HepG2 (cell line): ENCODE data around the gene ELL. TPM values are rescaled to one million over a fixed set of nuclear protein-coding genes. Genes with fewer than 3 reads are reported as not detected.

ENCODE experiments used
- BHLHE40 ChIP-seq: IDR thresholded peaks from 2 replicates; pipeline ENCODE4 v1.6.1; 2011; ENCODE audit warnings: low read length, improper control_type of control experiment
- CHD2 ChIP-seq: IDR thresholded peaks from 2 replicates; pipeline ENCODE4 v1.6.1; 2011; ENCODE audit warnings: low read depth, low read length, improper control_type of control experiment
- ELF3 ChIP-seq: IDR thresholded peaks from 2 replicates; pipeline ENCODE4 v1.6.1; 2016; ENCODE audit warnings: missing genetic modification reagents, missing compliant biosample characterization
- HES4 ChIP-seq: sonication (generic); formaldehyde crosslinking; IDR thresholded peaks from 2 replicates; pipeline ENCODE4 v1.9.0; 2021; ENCODE audit warnings: mild to moderate bottlenecking, missing genetic modification reagents, borderline replicate concordance
- KLF16 ChIP-seq, 2 experiments: sonication (generic) in 1 of 2; formaldehyde crosslinking in 1 of 2; IDR thresholded peaks; 2 replicates each; pipeline versions ENCODE4 v1.6.1 to v1.8.0; 2016 to 2023; ENCODE audit warnings: missing genetic modification reagents in 2 of 2, missing compliant biosample characterization in 1 of 2
- NFKBIZ ChIP-seq: IDR thresholded peaks from 2 replicates; pipeline ENCODE4 v1.6.1; 2018; ENCODE audit warnings: missing genetic modification reagents, missing compliant biosample characterization
- PBX2 ChIP-seq: IDR thresholded peaks from 2 replicates; pipeline ENCODE4 v1.6.1; 2016; ENCODE audit warnings: control low read depth
- PCBP1 ChIP-seq: fragments of 200-400 bp; formaldehyde crosslinking; IDR thresholded peaks from 2 replicates; pipeline ENCODE4 v1.6.1; 2017; ENCODE audit warnings: mild to moderate bottlenecking, low read depth, low read length, borderline replicate concordance
- PITX1 ChIP-seq: sonication (generic); formaldehyde crosslinking; IDR thresholded peaks from 2 replicates; pipeline ENCODE4 v1.5.1; 2020; ENCODE audit warnings: mild to moderate bottlenecking, missing genetic modification reagents
- RFXAP ChIP-seq: sonication (generic); formaldehyde crosslinking; IDR thresholded peaks from 2 replicates; pipeline ENCODE4 v1.4.0; 2020; ENCODE audit warnings: missing genetic modification reagents, borderline replicate concordance
- ZMAT3 ChIP-seq: sonication (generic); formaldehyde crosslinking; conservative IDR thresholded peaks from 2 replicates; pipeline ENCODE4 v1.7.0; 2021; ENCODE audit warnings: missing genetic modification reagents
- ZMYM2 ChIP-seq: sonication (generic); formaldehyde crosslinking; IDR thresholded peaks from 2 replicates; pipeline ENCODE4 v1.8.0; 2022; ENCODE audit warnings: mild to moderate bottlenecking, missing genetic modification reagents
- ZNF331 ChIP-seq: sonication (generic); formaldehyde crosslinking; IDR thresholded peaks from 2 replicates; pipeline ENCODE4 v1.4.0; 2020; ENCODE audit warnings: missing genetic modification reagents
- ZNF335 ChIP-seq: sonication (generic); formaldehyde crosslinking; IDR thresholded peaks from 2 replicates; pipeline ENCODE4 v1.4.0; 2020; ENCODE audit warnings: missing genetic modification reagents
- ZNF550 ChIP-seq: sonication (generic); formaldehyde crosslinking; IDR thresholded peaks from 2 replicates; pipeline ENCODE4 v1.4.0; 2020; ENCODE audit warnings: mild to moderate bottlenecking, missing genetic modification reagents, borderline replicate concordance
- ZNF674 ChIP-seq: sonication (generic); formaldehyde crosslinking; IDR thresholded peaks from 2 replicates; pipeline ENCODE4 v1.5.0; 2020; ENCODE audit warnings: low read depth, mild to moderate bottlenecking, missing genetic modification reagents
- ZNF816 ChIP-seq: sonication (generic); formaldehyde crosslinking; IDR thresholded peaks from 2 replicates; pipeline ENCODE4 v1.8.0; 2022; ENCODE audit warnings: missing genetic modification reagents, mild to moderate bottlenecking, borderline replicate concordance
- polyA plus RNA-seq, 8 experiments: library from polyadenylated mRNA; depleted of rRNA in 3 of 8; stranded (reverse) in 7 of 8; unstranded in 1 of 8; fragments of >200 nt; fragmentation: Illumina TruSeq in 4 of 8; extraction: Trizol in 4 of 8; gene quantifications; 2 replicates each; pipeline versions ENCODE4 v1.2.1 to v1.2.3, GENCODE V29; 2011 to 2016; ENCODE audit warnings: low read depth in 4 of 8, missing spikeins in 1 of 8, mixed read lengths in 1 of 8; ENCODE audit not compliant: insufficient read depth in 1 of 8
- total RNA-seq, 5 experiments: library from RNA; depleted of rRNA; stranded (reverse); fragments of >200 nt; fragmentation: Illumina TruSeq; extraction: Trizol; gene quantifications; 2 replicates each; pipeline ENCODE4 v1.2.3, GENCODE V29; 2016; ENCODE audit warnings: low read depth in 1 of 5
- TF ChIP-seq, protein P1 (sequence below), 2 experiments: sonication (generic) in 1 of 2; formaldehyde crosslinking in 1 of 2; IDR thresholded peaks; 2 replicates each; pipeline versions ENCODE4 v1.6.1 to v1.9.0; 2014 to 2022; ENCODE audit warnings: antibody characterized with exemption in 1 of 2, borderline replicate concordance in 1 of 2, inconsistent platforms in 1 of 2, low read depth in 1 of 2, missing genetic modification reagents in 1 of 2
- TF ChIP-seq, protein P2 (sequence below): fragments of 450-650 bp; IDR thresholded peaks from 2 replicates; pipeline ENCODE4 v1.6.1; 2017
- TF ChIP-seq, protein P3 (sequence below): IDR thresholded peaks from 2 replicates; pipeline ENCODE4 v1.6.1; 2016; ENCODE audit warnings: missing compliant biosample characterization, missing genetic modification reagents, borderline replicate concordance

Gene ELL
- total and polyA plus RNA-seq, 2 of the 13 experiments (the other 11 are each of a cell fraction or from before 2014, with no cell fraction given): 3.7 to 5.4 TPM

DNA sequence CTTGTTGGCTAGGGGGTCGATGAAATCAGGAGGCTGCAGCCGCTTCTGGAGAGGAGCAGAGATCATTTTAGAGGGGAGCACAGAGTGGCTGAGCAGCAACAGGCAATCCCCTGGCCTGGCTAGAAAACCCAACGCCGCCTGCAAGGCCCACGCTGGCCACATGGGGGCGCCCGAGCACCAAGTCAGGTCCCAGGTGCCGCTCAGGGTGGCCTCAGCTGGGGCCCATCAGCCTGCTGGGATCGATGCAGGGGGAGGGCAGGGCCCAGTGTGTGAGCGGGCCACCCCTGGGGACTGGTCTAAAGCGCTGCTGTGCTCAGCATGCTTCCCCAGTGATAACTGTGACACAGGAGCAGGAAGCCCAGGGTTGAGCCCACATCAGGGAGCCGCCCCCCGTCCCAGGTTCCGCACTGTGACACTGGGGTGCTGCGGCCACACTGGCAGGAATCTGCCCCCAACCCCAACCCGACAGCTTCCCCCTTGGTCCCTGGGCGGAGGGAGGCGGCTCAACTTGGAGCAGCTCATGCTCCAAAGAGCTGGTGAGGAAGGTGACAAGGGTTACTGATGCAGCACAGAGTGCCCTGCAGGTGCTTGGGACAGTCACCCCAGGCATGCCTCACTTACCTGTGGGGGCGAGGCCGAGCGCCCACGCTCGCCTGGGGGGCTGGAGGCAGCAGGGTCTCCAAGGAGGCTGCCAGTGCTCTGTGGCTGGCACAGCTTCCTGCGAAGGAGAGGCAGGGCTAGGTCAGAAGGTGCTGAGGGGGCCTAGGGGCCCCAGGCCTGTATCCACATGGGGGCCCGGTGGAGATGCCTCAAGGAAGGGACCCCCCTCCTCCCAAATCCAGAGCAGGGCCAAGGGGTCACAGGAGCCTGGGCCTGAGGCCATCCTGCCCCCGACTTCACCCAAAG is 70.7 kb downstream of the ELL start (continued):
- TF ChIP-seq, protein P1, sequence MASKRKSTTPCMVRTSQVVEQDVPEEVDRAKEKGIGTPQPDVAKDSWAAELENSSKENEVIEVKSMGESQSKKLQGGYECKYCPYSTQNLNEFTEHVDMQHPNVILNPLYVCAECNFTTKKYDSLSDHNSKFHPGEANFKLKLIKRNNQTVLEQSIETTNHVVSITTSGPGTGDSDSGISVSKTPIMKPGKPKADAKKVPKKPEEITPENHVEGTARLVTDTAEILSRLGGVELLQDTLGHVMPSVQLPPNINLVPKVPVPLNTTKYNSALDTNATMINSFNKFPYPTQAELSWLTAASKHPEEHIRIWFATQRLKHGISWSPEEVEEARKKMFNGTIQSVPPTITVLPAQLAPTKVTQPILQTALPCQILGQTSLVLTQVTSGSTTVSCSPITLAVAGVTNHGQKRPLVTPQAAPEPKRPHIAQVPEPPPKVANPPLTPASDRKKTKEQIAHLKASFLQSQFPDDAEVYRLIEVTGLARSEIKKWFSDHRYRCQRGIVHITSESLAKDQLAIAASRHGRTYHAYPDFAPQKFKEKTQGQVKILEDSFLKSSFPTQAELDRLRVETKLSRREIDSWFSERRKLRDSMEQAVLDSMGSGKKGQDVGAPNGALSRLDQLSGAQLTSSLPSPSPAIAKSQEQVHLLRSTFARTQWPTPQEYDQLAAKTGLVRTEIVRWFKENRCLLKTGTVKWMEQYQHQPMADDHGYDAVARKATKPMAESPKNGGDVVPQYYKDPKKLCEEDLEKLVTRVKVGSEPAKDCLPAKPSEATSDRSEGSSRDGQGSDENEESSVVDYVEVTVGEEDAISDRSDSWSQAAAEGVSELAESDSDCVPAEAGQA (IDR thresholded peaks at IDR 0.05; ENCODE audit: low read depth): no peak
- TF ChIP-seq, protein P1 (CRISPR knock-in tag; IDR thresholded peaks at IDR 0.05; ENCODE audit: borderline replicate concordance): no peak
- TF ChIP-seq ZNF674 (CRISPR knock-in tag) (no peak), CHD2 (no peak), PCBP1 (no peak), ZNF550 (CRISPR knock-in tag) (no peak), ZMAT3 (no peak), KLF16 (CRISPR knock-in tag; IDR thresholded peaks at IDR 0.05) (peak in 1 of 2 experiments; percentile 53; a peak in 2 of 4 replicates), RFXAP (CRISPR knock-in tag) (peak; percentile 68; the same call in 1 of the 2 replicates), ZNF331 (CRISPR knock-in tag) (no peak; the same call in 1 of the 2 replicates), ZNF816 (no peak), ZNF335 (no peak), BHLHE40 (peak; percentile 18; the same call in 1 of the 2 replicates), PITX1 (no peak), ELF3 (CRISPR knock-in tag) (0 out of 2 replicates have a peak, but pooled peaks have one; percentile 32), ZMYM2 (CRISPR knock-in tag) (no peak), PBX2 (CRISPR knock-in tag) (no peak), NFKBIZ (no peak), HES4 (CRISPR knock-in tag) (no peak)
- TF ChIP-seq, protein P2, sequence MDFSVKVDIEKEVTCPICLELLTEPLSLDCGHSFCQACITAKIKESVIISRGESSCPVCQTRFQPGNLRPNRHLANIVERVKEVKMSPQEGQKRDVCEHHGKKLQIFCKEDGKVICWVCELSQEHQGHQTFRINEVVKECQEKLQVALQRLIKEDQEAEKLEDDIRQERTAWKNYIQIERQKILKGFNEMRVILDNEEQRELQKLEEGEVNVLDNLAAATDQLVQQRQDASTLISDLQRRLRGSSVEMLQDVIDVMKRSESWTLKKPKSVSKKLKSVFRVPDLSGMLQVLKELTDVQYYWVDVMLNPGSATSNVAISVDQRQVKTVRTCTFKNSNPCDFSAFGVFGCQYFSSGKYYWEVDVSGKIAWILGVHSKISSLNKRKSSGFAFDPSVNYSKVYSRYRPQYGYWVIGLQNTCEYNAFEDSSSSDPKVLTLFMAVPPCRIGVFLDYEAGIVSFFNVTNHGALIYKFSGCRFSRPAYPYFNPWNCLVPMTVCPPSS: no peak
- TF ChIP-seq, protein P3, sequence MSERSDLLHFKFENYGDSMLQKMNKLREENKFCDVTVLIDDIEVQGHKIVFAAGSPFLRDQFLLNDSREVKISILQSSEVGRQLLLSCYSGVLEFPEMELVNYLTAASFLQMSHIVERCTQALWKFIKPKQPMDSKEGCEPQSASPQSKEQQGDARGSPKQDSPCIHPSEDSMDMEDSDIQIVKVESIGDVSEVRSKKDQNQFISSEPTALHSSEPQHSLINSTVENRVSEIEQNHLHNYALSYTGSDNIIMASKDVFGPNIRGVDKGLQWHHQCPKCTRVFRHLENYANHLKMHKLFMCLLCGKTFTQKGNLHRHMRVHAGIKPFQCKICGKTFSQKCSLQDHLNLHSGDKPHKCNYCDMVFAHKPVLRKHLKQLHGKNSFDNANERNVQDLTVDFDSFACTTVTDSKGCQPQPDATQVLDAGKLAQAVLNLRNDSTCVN (CRISPR knock-in tag): no peak
